Kidney (tissue), 14 donors: ENCODE results near the gene ASMTL. TPM values are rescaled to one million over a fixed set of nuclear protein-coding genes. Genes with fewer than 3 reads are reported as not detected.

Experiments
- DNase-seq, 5 donors: peaks; one replicate each; pipeline ENCODE4 v3.0.0-alpha.2; 2013 to 2020
- FAIRE-seq: peaks from 2 replicates; lab custom pipeline; 2012; peaks lifted over from hg19 to GRCh38; lab: Jason Lieb, UNC
- H3K27ac ChIP-seq, 2 donors: one replicate each; pipeline ENCODE4 v1.7.0; 2013; ENCODE audit warnings: low read depth in 2 of 2, low read length in 2 of 2, inconsistent platforms in 1 of 2
- H3K27me3 ChIP-seq: one replicate; pipeline ENCODE4 v1.7.1; 2013; ENCODE audit warnings: low read length, inconsistent platforms; ENCODE audit not compliant: control insufficient read depth, insufficient read depth
- H3K36me3 ChIP-seq, 3 donors: one replicate each; pipeline versions ENCODE4 v1.7.0 to v1.7.1; 2013; ENCODE audit warnings: low read length in 3 of 3, control low read depth in 1 of 3, inconsistent platforms in 1 of 3; ENCODE audit not compliant: insufficient read depth in 3 of 3, control insufficient read depth in 2 of 3
- H3K4me1 ChIP-seq, 3 donors: one replicate each; pipeline versions ENCODE4 v1.7.0 to v1.7.1; 2013; ENCODE audit warnings: low read length in 3 of 3, inconsistent platforms in 1 of 3, low read depth in 1 of 3; ENCODE audit not compliant: control insufficient read depth in 2 of 3, insufficient read depth in 2 of 3
- H3K4me3 ChIP-seq, 3 donors: one replicate each; pipeline versions ENCODE4 v1.7.0 to v1.8.1; 2013; ENCODE audit warnings: low read length in 3 of 3, control low read depth in 1 of 3, inconsistent platforms in 1 of 3
- H3K9ac ChIP-seq, 3 donors: one replicate each; pipeline versions ENCODE4 v1.7.0 to v1.7.1; 2013; ENCODE audit warnings: low read length in 3 of 3, control low read depth in 1 of 3, inconsistent platforms in 1 of 3
- H3K9me3 ChIP-seq, 3 donors: one replicate each; pipeline versions ENCODE4 v1.7.0 to v1.7.1; 2013; ENCODE audit warnings: low read length in 3 of 3, control low read depth in 1 of 3, inconsistent platforms in 1 of 3; ENCODE audit not compliant: control insufficient read depth in 2 of 3, insufficient read depth in 1 of 3
- intact Hi-C: fragments of 100-400 bp; cut with DNase I; formaldehyde crosslinking; loops from one replicate; pipeline ENCODE4 v1.11.1; 2022
- polyA plus RNA-seq: library from polyadenylated mRNA; stranded (reverse); fragments of 350-450 nt; fragmentation: Illumina TruSeq; extraction: RNeasy Lipid Tissue Mini Kit (QIAGEN cat#74804); gene quantifications from one replicate; pipeline ENCODE4 v1.2.3, GENCODE V29; 2014; ENCODE audit warnings: low read depth, low replicate concordance; ENCODE audit not compliant: insufficient read depth
- total RNA-seq: library from RNA; stranded (reverse); fragmentation: NEBNext Ultra II Directional; extraction: Animal tissue kit (Norgen Biotek cat#: 25700); gene quantifications from one replicate; pipeline ENCODE4 v1.2.1, GENCODE V29; 2021
- TF ChIP-seq, protein P1 (sequence below): IDR thresholded peaks from 3 replicates; pipeline ENCODE4 v1.5.1; 2012; ENCODE audit warnings: mild to moderate bottlenecking, moderate library complexity, borderline replicate concordance; ENCODE audit not compliant: insufficient read depth; ENCODE audit errors: extremely low read depth
- donor health status: control.
- donor health status: control.
- donor health status: control.
- donor health status: control.
- donor health status: control.
- donor health status: DM: yes; HTN: yes; CAD: no.
- donor health status: Normal renal cell carcinoma (clear cell type).

The ASMTL gene
- total and polyA plus RNA-seq, 2 donors from 2014 or later, result 29.9 to 33.3 TPM

DNA sequence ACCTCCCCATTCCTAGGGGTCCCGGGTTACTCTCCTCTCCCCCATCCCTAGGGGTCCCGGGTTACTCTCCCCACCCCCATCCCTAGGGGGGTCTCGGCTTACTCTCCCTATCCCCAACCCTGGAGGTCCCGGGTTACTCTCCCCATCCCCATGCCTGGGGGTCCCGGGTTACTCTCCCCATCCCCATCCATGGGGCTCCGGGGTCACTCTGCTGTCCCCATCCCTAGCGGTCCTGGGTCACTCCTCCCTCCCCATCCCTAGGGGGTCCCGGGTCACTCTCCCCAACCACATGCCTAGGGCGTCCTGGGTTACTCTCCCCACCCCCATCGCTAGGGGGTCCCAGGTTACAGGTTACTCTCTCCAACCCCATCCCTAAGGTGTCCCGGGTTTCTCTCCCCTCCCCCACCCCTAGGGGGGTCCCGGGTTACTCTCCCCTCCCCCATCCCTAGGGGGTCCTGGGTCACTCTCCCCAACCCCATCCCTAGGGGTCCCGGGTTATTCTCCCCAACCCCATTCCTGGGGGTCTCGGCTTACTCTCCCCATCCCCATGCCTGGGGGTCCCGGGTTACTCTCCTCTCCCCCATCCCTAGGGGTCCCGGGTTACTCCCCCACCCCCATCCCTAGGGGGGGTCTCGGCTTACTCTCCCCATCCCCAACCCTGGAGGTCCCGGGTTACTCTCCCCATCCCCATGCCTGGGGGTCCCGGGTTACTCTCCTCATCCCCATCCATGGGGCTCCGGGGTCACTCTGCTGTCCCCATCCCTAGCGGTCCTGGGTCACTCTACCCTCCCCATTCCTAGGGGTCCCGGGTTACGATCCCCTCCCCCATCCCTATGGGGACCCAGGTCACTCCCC lies 821 bp downstream of the ASMTL start:
- Histone ChIP-seq H3K4me1 (peaks cover 0 to 8% (median 4%) of the 10 kb centered on the region in 3 donors), H3K36me3 (no peaks in the 10 kb centered on the region), H3K4me3 (peak overlapping the region; percentile 70 to 86 (median 71)), H3K27ac (no peak overlapping the region), H3K27me3 (no peaks in the 10 kb centered on the region), H3K9me3 (peaks cover 0 to 6% (median 0%) of the 10 kb centered on the region in 3 donors), H3K9ac (peak overlapping the region; percentile 33 to 79 (median 54))
- no peak for FAIRE-seq
- DNase-seq, result peak in 3 of 5 donors; percentile 28 to 92 (median 88)
- TF ChIP-seq, protein P1, sequence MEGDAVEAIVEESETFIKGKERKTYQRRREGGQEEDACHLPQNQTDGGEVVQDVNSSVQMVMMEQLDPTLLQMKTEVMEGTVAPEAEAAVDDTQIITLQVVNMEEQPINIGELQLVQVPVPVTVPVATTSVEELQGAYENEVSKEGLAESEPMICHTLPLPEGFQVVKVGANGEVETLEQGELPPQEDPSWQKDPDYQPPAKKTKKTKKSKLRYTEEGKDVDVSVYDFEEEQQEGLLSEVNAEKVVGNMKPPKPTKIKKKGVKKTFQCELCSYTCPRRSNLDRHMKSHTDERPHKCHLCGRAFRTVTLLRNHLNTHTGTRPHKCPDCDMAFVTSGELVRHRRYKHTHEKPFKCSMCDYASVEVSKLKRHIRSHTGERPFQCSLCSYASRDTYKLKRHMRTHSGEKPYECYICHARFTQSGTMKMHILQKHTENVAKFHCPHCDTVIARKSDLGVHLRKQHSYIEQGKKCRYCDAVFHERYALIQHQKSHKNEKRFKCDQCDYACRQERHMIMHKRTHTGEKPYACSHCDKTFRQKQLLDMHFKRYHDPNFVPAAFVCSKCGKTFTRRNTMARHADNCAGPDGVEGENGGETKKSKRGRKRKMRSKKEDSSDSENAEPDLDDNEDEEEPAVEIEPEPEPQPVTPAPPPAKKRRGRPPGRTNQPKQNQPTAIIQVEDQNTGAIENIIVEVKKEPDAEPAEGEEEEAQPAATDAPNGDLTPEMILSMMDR, result no peak
- intact Hi-C loops, result no loop called here

DNA sequence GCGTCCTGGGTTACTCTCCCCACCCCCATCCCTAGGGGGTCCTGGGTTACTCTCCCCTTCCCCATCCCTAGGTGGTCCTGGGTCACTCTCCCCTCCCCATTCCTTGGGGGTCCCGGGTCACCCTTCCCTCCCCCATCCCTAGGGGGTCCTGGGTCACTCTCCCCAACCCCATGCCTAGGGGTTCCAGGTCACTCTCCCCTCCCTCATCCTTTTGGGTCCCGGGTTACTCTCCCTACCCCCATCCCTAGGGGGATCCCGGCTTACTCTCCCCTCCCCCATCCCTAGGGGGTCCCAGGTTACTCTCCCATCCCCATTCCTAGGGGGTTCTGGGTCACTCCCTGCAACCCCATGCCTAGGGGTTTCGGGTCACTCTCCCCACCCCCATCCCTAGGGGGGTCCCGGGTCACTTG lies 1.5 kb downstream of the ASMTL start:
- FAIRE-seq, result no peak
- TF ChIP-seq, protein P1, result no peak
- Histone ChIP-seq H3K4me1 (peaks cover 0 to 8% (median 4%) of the 10 kb centered on the region in 3 donors), H3K9ac (peak overlapping the region in 1 of 3 donors; percentile 79), H3K4me3 (peak overlapping the region in 1 of 3 donors; percentile 86), H3K27ac (no peak overlapping the region), H3K27me3 (no peaks in the 10 kb centered on the region), H3K36me3 (no peaks in the 10 kb centered on the region), H3K9me3 (peaks cover 0 to 6% (median 0%) of the 10 kb centered on the region in 3 donors)
- intact Hi-C loops, result no loop called here
- peak in 1 of 5 donors; percentile 72 for DNase-seq

DNA sequence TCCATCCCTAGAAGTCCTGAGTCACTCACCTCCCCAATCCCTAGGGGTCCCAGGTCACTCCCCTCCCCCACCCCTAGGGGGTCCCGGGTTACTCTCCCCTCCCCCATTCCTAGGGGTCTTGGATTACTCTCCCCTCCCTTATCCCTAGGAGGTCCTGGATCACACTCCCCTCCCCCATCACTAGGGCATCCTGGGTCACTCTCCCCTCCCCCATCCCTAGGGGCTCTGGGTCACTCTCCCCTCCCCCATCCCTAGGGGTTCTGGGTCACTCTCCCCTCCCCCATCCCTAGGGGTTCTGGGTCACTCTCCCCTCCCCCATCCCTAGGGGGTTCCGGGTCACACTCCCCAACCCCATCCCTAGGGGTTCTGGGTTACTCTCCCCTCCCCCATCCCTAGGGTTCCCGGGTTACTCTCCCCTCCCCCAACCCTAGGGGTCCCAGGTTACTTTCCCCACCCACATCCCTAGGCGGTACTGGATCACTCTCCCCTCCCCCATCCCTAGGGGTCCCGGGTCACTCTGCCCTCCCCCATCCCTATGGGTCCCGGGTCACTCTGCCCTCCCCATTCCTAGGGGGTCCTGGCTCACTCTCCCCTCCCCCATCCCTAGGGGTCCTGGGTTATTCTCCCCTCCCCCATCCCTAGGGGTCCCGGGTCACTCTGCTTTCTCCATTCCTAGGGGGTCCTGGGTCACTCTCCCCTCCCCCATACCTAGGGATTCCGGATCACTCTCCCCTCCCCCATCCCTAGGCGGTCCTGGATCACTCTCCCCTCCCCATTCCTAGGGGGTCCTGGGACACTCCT lies 2.1 kb downstream of the ASMTL start:
- H3K27me3 ChIP-seq, result no peaks in the 10 kb centered on the region
- H3K36me3 ChIP-seq, result no peaks in the 10 kb centered on the region
- H3K27ac ChIP-seq, result no peak overlapping the region
- intact Hi-C loops, result no loop called here
- peaks cover 0 to 8% (median 4%) of the 10 kb centered on the region in 3 donors for H3K4me1 ChIP-seq
- FAIRE-seq (no peak), DNase-seq (peak in 2 of 5 donors; percentile 51 to 84)
- no peak overlapping the region for H3K9ac ChIP-seq
- peaks cover 0 to 6% (median 0%) of the 10 kb centered on the region in 3 donors for H3K9me3 ChIP-seq
- H3K4me3 ChIP-seq, result no peak overlapping the region
- TF ChIP-seq, protein P1, result no peak
